LNCaP clone FGC (cell line): Measurements from ENCODE around the gene MXD4.
A peak's percentile ranks its signal among the peaks of the same experiment; 100 is the strongest.

Experiments
- DNase-seq: peaks from one replicate; pipeline ENCODE4 v3.0.0-alpha.2; 2011; ENCODE audit warnings: low read depth
- H3K4me3 ChIP-seq: 2 replicates; pipeline ENCODE4 v1.5.1; 2011; ENCODE audit warnings: mild to moderate bottlenecking, low read depth, low read length, control low read depth
- TF ChIP-seq, protein P1 (sequence below): IDR thresholded peaks from 2 replicates; pipeline ENCODE4 v1.5.1; 2012; ENCODE audit warnings: mild to moderate bottlenecking; ENCODE audit not compliant: control insufficient read depth, insufficient read depth; ENCODE audit errors: extremely low read depth

MXD4 gene

DNA sequence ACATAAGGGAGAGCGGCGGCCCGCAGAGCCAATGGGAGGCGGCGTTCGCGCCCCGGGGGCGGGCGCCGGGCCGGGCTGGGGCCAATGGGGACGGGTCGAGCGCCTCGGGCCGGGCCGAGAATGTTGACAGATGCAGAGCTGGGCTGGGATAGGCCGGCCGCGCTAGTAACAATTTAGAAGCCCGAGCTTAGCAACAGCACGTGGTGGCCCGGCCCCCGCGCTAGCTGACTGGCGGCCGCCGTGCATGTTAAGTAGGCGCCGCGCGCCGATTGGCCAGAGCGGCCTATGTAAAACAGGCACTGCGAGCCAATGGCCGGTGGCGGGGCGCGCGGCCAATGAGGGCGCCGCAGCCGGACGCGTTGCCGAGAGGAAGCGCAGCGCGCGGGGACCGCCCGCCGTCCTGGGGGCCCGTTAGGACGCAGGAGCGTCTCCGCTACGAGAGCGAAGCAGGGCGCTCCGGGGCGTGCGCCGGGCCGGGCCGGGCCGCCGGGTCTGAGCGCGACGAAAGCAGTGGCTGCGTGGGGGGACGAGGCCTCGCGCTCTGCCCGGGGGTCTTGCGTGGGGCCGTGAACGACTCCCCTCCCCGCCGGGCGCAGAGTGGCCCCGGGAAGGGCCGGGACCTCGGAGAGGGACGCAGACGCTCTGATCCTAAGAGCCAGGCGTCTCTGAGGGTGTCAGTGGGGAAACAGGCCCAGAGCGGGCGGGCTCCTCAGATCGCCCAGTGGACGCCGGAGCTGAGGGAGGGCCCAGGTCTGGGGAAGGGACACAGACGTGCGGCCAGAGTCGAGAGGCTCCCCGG is 435 bp upstream of the MXD4 start:
- H3K4me3 ChIP-seq = peak overlapping the region; percentile 93
- TF ChIP-seq, protein P1, sequence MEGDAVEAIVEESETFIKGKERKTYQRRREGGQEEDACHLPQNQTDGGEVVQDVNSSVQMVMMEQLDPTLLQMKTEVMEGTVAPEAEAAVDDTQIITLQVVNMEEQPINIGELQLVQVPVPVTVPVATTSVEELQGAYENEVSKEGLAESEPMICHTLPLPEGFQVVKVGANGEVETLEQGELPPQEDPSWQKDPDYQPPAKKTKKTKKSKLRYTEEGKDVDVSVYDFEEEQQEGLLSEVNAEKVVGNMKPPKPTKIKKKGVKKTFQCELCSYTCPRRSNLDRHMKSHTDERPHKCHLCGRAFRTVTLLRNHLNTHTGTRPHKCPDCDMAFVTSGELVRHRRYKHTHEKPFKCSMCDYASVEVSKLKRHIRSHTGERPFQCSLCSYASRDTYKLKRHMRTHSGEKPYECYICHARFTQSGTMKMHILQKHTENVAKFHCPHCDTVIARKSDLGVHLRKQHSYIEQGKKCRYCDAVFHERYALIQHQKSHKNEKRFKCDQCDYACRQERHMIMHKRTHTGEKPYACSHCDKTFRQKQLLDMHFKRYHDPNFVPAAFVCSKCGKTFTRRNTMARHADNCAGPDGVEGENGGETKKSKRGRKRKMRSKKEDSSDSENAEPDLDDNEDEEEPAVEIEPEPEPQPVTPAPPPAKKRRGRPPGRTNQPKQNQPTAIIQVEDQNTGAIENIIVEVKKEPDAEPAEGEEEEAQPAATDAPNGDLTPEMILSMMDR = no peak
- peak; percentile 99 for DNase-seq

DNA sequence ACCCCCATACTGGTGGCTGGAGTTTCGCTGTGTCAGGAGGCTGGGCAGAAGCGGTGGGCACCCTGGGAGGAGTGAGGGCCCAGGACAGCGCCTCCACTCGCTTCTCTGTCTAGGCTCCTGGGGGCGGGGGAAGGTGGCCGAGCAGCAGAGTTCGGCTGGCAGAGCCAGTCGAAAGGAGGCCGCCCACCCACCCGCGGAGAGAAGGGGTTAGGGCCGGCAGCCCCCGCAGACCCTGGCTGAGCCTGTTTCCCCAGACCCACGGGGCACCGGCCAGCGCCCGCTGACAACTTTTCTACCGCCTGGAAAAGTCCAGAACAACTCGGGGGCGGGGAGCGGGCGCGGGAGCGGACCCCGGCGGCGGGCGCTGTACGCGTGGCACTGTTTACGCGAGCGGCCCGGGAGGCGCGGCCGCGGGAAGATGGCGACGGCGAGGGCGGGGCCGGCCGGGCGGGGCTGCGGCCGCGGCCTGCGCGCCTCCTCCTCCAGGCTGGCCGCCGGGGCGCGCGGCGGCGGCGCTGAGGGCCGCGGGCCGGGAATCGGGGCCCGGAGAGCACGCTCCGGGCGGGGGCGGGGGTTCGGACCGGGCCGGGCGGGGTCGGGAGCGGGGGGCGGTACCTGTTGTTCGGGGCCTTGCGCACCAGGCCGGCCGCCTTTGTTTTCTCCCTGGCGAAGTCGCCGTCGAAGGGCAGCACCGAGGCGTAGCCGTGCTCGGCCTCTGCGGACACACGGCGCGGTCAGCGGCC is 628 bp downstream of the MXD4 start:
- TF ChIP-seq, protein P1 = no peak
- H3K4me3 ChIP-seq = peak overlapping the region; percentile 93
- no peak for DNase-seq

DNA sequence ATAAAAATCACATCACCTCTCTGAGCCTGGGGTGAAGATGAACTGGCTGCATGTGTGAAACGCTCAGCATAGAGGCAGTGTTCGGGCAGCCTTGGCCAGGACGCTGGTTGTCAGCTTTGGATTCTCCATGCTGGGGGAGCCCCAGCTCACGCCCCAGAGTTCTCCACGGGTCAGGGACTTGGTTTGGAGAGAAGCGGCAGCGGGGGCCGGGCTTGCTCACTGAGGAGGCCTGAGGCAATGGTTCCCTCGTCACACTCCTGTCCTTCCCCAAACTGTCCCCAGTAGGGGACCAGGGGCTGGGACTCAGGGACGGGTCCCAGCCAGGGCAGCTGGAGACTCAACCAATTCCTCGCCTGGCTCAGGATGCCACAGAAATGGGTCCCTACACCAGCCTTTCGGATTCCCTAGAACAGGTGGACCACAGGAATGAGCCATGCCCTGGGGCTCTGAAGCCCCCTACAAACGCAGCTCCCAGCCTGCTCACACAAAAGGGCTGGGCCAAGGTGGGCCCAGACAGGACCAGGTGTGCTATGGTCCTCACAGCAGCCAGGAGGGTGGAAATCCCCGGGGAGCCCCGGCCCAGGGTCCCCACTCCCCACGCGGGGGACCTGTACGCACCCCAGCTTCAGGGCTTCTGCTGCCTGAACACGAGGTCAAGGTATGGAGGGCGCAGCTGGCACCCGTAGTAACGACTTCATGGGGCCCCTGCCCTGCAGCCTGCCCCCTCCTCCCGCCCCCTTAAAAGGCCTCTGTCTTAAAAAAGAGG is 1.4 kb downstream of the MXD4 start:
- no peak for DNase-seq
- peak overlapping the region; percentile 93 for H3K4me3 ChIP-seq
- TF ChIP-seq, protein P1 = no peak

DNA sequence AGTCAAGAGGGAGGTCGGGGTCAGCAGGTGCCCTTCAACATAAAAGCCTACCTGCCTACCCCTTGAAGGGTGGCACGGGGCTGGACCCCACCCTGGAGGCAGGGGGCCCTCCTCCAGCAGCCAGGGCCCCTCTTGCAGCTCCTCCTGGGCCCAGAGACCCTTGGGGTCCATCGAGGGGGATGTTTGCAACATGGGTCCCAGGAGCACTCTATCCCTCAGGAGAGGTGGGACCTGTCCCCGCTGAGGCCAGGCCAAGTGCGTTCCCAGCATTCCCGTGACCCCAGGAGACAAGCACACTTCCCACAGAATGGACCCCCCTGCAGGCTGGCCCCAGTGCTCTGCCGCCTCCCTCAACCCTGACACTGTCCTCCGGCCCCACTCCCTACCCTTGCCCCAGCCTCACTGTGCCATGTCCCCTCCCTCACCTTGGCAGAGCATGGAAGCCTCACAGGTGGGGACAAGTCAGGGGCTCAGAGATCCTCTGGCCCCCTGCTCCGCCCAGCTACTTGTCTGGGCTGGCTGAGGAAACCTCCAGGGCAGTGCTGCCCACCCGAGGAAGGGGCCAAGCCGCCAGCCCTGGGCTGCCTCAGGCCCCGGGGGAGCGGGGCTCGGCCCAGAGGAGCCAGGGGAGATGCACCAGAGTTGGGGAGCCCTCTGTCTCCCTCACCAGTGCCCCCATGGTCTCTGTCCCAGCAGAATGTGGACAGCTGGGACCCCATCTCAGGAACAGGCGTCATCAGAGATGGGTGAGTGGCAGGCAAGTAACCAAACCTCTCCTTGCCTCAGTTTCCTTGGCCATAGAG is 2.2 kb downstream of the MXD4 start:
- no peak for DNase-seq
- TF ChIP-seq, protein P1 = no peak
- H3K4me3 ChIP-seq = peak overlapping the region; percentile 4; the same call in 1 of the 2 replicates

DNA sequence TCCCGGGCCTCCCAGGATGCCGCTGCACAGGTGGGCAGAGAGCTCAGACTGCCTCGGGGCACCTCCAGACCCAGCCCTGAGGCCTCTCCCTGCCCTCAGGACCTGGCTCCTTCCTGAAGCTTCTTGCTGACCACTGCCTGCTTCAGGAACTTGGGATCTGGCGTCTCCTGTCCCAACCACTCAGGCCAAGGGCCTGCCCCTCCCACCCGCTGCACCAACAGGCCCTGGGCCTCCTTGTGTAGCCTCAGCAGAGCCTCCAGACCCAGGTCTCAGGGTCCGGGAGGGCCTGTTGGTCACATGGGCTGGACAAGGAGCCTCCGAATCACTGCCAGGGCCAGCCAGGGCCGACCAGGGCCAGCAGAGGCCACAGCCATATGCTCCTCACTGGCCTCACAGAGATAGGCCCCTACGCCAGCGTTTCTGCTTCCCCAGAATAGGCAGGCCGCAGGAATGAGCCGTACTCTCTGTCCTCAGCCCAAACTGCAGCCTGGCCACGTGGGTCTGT is 2.8 kb downstream of the MXD4 start:
- no peak overlapping the region for H3K4me3 ChIP-seq
- TF ChIP-seq, protein P1 = no peak
- DNase-seq = no peak
